Smooth muscle cell (in vitro differentiated cells): ENCODE results near the gene IKZF1. TPM values are rescaled to one million over a fixed set of nuclear protein-coding genes. Genes with fewer than 3 reads are reported as not detected.

Experiments used
- DNase-seq: peaks from one replicate; lab custom pipeline; 2025; ENCODE audit not compliant: unreplicated experiment; lab: John Stamatoyannopoulos, UW
- H2AFZ ChIP-seq: fragments of 200-600 bp; sonication (generic); 2 replicates; pipeline ENCODE4 v1.6.0; 2016; ENCODE audit warnings: antibody characterized with exemption, low read depth, mild to moderate bottlenecking
- H3F3A ChIP-seq: fragments of 200-600 bp; sonication (generic); 2 replicates; pipeline ENCODE4 v1.6.0; 2017; ENCODE audit warnings: antibody characterized with exemption, low read depth
- H3K27ac ChIP-seq: fragments of 200-600 bp; sonication (generic); 2 replicates; pipeline ENCODE4 v1.5.1; 2016; ENCODE audit warnings: low read depth, mild to moderate bottlenecking
- H3K27me3 ChIP-seq: fragments of 200-600 bp; sonication (generic); 2 replicates; pipeline ENCODE4 v1.6.1; 2016; ENCODE audit warnings: low read depth, mild to moderate bottlenecking
- H3K36me3 ChIP-seq: fragments of 200-600 bp; sonication (generic); 2 replicates; pipeline ENCODE4 v1.5.1; 2016; ENCODE audit warnings: low read depth
- H3K4me1 ChIP-seq: fragments of 200-600 bp; sonication (generic); 2 replicates; pipeline ENCODE4 v1.5.1; 2016; ENCODE audit warnings: low read depth
- H3K4me2 ChIP-seq: fragments of 200-600 bp; sonication (generic); 2 replicates; pipeline ENCODE4 v1.6.0; 2016; ENCODE audit warnings: mild to moderate bottlenecking
- H3K4me3 ChIP-seq: fragments of 200-600 bp; sonication (generic); 2 replicates; pipeline ENCODE4 v1.5.1; 2016; ENCODE audit warnings: mild to moderate bottlenecking
- H3K79me2 ChIP-seq: fragments of 200-600 bp; sonication (generic); 2 replicates; pipeline ENCODE4 v1.6.0; 2016; ENCODE audit warnings: low read depth, mild to moderate bottlenecking
- H3K9ac ChIP-seq: fragments of 200-600 bp; sonication (generic); 2 replicates; pipeline ENCODE4 v1.6.0; 2016; ENCODE audit warnings: low read depth
- H3K9me3 ChIP-seq: fragments of 200-600 bp; sonication (generic); replicated peaks from 2 replicates; pipeline ENCODE4 v1.5.1; 2016; ENCODE audit warnings: low read depth
- H4K20me1 ChIP-seq: fragments of 200-600 bp; sonication (generic); 2 replicates; pipeline ENCODE4 v1.6.0; 2016; ENCODE audit warnings: low read depth
- CTCF ChIP-seq: fragments of 200-600 bp; sonication (generic); IDR thresholded peaks from 2 replicates; pipeline ENCODE4 v1.5.1; 2017; ENCODE audit warnings: borderline replicate concordance, mild to moderate bottlenecking, antibody characterized with exemption; ENCODE audit not compliant: insufficient read depth, poor library complexity, severe bottlenecking
- WGBS: methylation state at CpG from one replicate; pipeline ENCODE4 v1.1.7; 2016; ENCODE audit warnings: low lambda C conversion rate; 5-methylcytosine and 5-hydroxymethylcytosine counted together
- polyA plus RNA-seq: library from polyadenylated mRNA; unstranded; fragments of >200 nt; fragmentation: Nextera tagmentation; extraction: Ambion mirVana; gene quantifications from 2 replicates; pipeline ENCODE4 v1.2.1, GENCODE V29; 2016
- total RNA-seq: library from RNA; depleted of rRNA; stranded (reverse); fragments of >200 nt; gene quantifications from 2 replicates; pipeline ENCODE4 v1.2.3, GENCODE V29; 2014

Gene IKZF1
- total and polyA plus RNA-seq, 2 experiments from 2014 or later = not detected

DNA sequence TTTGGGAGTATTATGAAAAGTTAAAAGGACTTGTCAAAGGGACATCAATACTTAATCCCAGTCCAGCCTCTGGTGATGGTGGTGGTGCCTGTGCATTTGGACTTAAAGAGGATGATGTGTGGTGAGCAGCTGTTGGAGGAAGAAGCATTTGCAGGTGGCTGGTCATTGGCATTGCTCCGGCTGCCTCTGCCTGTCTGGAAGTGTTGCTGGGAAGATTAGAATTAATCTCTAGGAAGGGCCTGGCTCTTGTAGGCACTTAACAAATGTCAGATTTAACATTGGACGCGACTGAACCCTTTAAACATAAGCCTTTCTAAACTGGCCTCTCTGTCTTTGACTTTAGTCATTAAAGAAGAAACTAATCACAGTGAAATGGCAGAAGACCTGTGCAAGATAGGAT lies 86.9 kb downstream of the IKZF1 start:
- H3K79me2 ChIP-seq = no peaks in the 10 kb centered on the region
- no peak overlapping the region for H3K9ac ChIP-seq
- H3K9me3 ChIP-seq = no peaks in the 10 kb centered on the region
- 16% methylated on average over 3 of the region's 3 CpGs for WGBS
- H4K20me1 ChIP-seq = no peaks in the 10 kb centered on the region
- H3F3A ChIP-seq = no peaks in the 10 kb centered on the region
- DNase-seq = no peak
- H3K27me3 ChIP-seq = peaks cover 73% of the 10 kb centered on the region
- H2AFZ ChIP-seq = no peak overlapping the region
- no peak overlapping the region for H3K27ac ChIP-seq
- no peaks in the 10 kb centered on the region for H3K4me1 ChIP-seq
- no peak overlapping the region for H3K4me3 ChIP-seq
- no peak overlapping the region for H3K4me2 ChIP-seq
- no peaks in the 10 kb centered on the region for H3K36me3 ChIP-seq
- no peak for TF ChIP-seq CTCF

- Histone ChIP-seq H3K4me3 (no peak overlapping the region), H3K36me3 (no peaks in the 10 kb centered on the region), H3K4me1 (no peaks in the 10 kb centered on the region), H3K79me2 (no peaks in the 10 kb centered on the region), H3K27ac (no peak overlapping the region), H3K27me3 (peaks cover 83% of the 10 kb centered on the region), H2AFZ (no peak overlapping the region), H3K9ac (no peak overlapping the region), H4K20me1 (no peaks in the 10 kb centered on the region), H3K4me2 (no peak overlapping the region), H3F3A (no peaks in the 10 kb centered on the region), H3K9me3 (no peaks in the 10 kb centered on the region)
- 75% methylated on average over 1 of the region's 1 CpG for WGBS
- TF ChIP-seq CTCF = no peak
- DNase-seq = no peak
These were observed 88.6 kb downstream of the IKZF1 start for GRCh38 chr7:50393076-50393475.

DNA sequence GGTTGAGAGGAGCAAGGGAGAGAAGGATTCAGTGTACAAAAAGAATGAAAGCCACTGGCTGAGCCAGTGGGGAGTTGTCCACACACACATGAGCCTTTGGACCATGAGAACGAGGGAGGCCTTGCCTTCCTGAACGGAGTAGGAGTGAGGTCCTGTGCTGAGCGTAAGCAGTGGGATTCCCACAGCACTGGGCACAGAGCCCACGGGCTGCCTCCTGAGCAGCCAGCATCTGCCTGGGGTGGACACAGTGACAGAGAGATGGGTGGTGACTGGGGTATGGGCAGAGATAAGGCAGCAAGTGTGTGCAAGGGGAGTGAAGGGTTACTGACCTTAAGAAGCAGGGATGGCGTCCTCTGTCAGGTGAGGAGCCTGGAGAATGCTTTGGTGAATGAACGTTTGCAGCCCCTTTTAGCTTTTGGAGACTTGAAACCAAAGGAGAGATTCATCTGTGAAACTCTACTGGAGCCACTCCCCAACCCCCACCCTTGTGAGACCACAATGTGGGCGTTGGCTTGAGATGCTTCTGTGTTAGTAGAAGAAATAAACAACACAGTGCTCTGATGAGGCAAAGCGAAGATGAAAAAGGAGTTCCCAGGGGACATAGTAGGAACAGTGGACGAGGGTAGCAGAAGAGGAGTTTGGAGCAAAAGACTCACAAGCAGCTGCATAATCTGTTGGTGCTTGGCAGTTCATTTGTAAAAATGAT lies 89.2 kb downstream of the IKZF1 start:
- H3K4me1 ChIP-seq = no peaks in the 10 kb centered on the region
- WGBS = 84% methylated on average over 9 of the region's 9 CpGs
- no peaks in the 10 kb centered on the region for H3K36me3 ChIP-seq
- H4K20me1 ChIP-seq = no peaks in the 10 kb centered on the region
- no peak overlapping the region for H2AFZ ChIP-seq
- no peaks in the 10 kb centered on the region for H3K79me2 ChIP-seq
- H3K27me3 ChIP-seq = peaks cover 83% of the 10 kb centered on the region
- no peaks in the 10 kb centered on the region for H3K9me3 ChIP-seq
- no peak overlapping the region for H3K4me3 ChIP-seq
- no peak overlapping the region for H3K4me2 ChIP-seq
- no peaks in the 10 kb centered on the region for H3F3A ChIP-seq
- DNase-seq = no peak
- no peak for TF ChIP-seq CTCF
- H3K27ac ChIP-seq = no peak overlapping the region
- no peak overlapping the region for H3K9ac ChIP-seq

DNA sequence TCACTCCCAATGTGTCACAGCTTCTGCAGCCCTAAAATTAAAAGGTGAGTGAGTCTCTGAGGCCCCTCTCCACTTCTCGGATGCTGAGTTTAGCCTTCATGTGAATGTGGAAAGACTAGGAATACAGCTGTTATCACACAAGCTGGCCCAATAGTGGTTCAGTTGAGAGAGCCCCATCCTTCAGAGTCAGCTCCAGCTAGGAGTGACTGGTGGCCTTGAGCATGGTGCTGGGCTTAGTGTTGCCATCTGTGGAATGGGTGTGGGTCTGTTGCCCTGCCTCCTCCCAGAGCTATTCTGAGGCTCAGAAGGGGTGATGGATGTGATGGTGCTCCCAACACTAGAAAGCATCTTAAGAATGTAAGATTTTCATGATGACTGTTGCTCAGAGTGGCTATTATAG lies 89.8 kb downstream of the IKZF1 start:
- TF ChIP-seq CTCF = no peak
- no peak overlapping the region for H3K4me3 ChIP-seq
- no peak for DNase-seq

More for the DNA sequence above, 89.8 kb downstream of the IKZF1 start:
- H3K4me2 ChIP-seq = no peak overlapping the region
- WGBS = 100% methylated on average over 1 of the region's 1 CpG
- H4K20me1 ChIP-seq = no peaks in the 10 kb centered on the region
- H2AFZ ChIP-seq = no peak overlapping the region
- H3K4me1 ChIP-seq = no peaks in the 10 kb centered on the region
- no peak overlapping the region for H3K27ac ChIP-seq
- H3K79me2 ChIP-seq = no peaks in the 10 kb centered on the region
- no peaks in the 10 kb centered on the region for H3K36me3 ChIP-seq
- no peaks in the 10 kb centered on the region for H3K9me3 ChIP-seq
- H3K9ac ChIP-seq = no peak overlapping the region
- peaks cover 81% of the 10 kb centered on the region for H3K27me3 ChIP-seq
- H3F3A ChIP-seq = no peaks in the 10 kb centered on the region
